ENCODE data around the gene CCDC33. TPM values are rescaled to one million over a fixed set of nuclear protein-coding genes. Genes with fewer than 3 reads are reported as not detected.

Gene CCDC33
- total RNA-seq, 1 donor from 2014 or later, result not detected

- TF ChIP-seq CTCF (IDR thresholded peaks at IDR 0.05; ENCODE audit: insufficient read depth, low read length, severe bottlenecking), result no peak
- FAIRE-seq (peak; percentile 58), DNase-seq (ENCODE audit: low read depth) (no peak)
- Histone ChIP-seq H3K36me3 (ENCODE audit: control insufficient read depth, insufficient read depth, low read length) (no peaks in the 10 kb centered on the region), H3K27me3 (ENCODE audit: control insufficient read depth, insufficient read depth, low read length) (no peaks in the 10 kb centered on the region), H3K4me3 (ENCODE audit: low read depth, low read length) (no peak overlapping the region)
These were observed 101.6 kb downstream of the CCDC33 start for GRCh38 chr15:74337607-74338211.

GRCh38 chr15:74338676-74339075 lies 102.5 kb downstream of the CCDC33 start:
- no peaks in the 10 kb centered on the region for H3K27me3 ChIP-seq (ENCODE audit: control insufficient read depth, insufficient read depth, low read length)
- no peak overlapping the region for H3K4me3 ChIP-seq (ENCODE audit: low read depth, low read length)
- no peak for DNase-seq (ENCODE audit: low read depth)
- TF ChIP-seq CTCF (IDR thresholded peaks at IDR 0.05; ENCODE audit: insufficient read depth, low read length, severe bottlenecking), result no peak
- no peaks in the 10 kb centered on the region for H3K36me3 ChIP-seq (ENCODE audit: control insufficient read depth, insufficient read depth, low read length)
- FAIRE-seq, result no peak

- no peaks in the 10 kb centered on the region for H3K27me3 ChIP-seq (ENCODE audit: control insufficient read depth, insufficient read depth, low read length)
- H3K36me3 ChIP-seq (ENCODE audit: control insufficient read depth, insufficient read depth, low read length), result no peaks in the 10 kb centered on the region
- no peak overlapping the region for H3K4me3 ChIP-seq (ENCODE audit: low read depth, low read length)
- FAIRE-seq, result no peak
- TF ChIP-seq CTCF (IDR thresholded peaks at IDR 0.05; ENCODE audit: insufficient read depth, low read length, severe bottlenecking), result no peak
- DNase-seq (ENCODE audit: low read depth), result no peak
These were observed 103.2 kb downstream of the CCDC33 start for GRCh38 chr15:74339371-74339770.

GRCh38 chr15:74340150-74340549 lies 104.0 kb downstream of the CCDC33 start:
- peak; percentile 32 for FAIRE-seq
- no peak for TF ChIP-seq CTCF (IDR thresholded peaks at IDR 0.05; ENCODE audit: insufficient read depth, low read length, severe bottlenecking)
- no peaks in the 10 kb centered on the region for H3K36me3 ChIP-seq (ENCODE audit: control insufficient read depth, insufficient read depth, low read length)
- peak; percentile 81 for DNase-seq (ENCODE audit: low read depth)
- no peaks in the 10 kb centered on the region for H3K27me3 ChIP-seq (ENCODE audit: control insufficient read depth, insufficient read depth, low read length)
- H3K4me3 ChIP-seq (ENCODE audit: low read depth, low read length), result no peak overlapping the region

GRCh38 chr15:74343127-74343796 lies 107.1 kb downstream of the CCDC33 start:
- no peak for TF ChIP-seq CTCF (IDR thresholded peaks at IDR 0.05; ENCODE audit: insufficient read depth, low read length, severe bottlenecking)
- FAIRE-seq (no peak), DNase-seq (ENCODE audit: low read depth) (no peak)
- H3K4me3 ChIP-seq (ENCODE audit: low read depth, low read length), result no peak overlapping the region
- no peaks in the 10 kb centered on the region for H3K27me3 ChIP-seq (ENCODE audit: control insufficient read depth, insufficient read depth, low read length)
- H3K36me3 ChIP-seq (ENCODE audit: control insufficient read depth, insufficient read depth, low read length), result no peaks in the 10 kb centered on the region

GRCh38 chr15:74343797-74344127 lies 107.6 kb downstream of the CCDC33 start:
- DNase-seq (ENCODE audit: low read depth) (no peak), FAIRE-seq (no peak)
- no peak for TF ChIP-seq CTCF (IDR thresholded peaks at IDR 0.05; ENCODE audit: insufficient read depth, low read length, severe bottlenecking)
- Histone ChIP-seq H3K36me3 (ENCODE audit: control insufficient read depth, insufficient read depth, low read length) (no peaks in the 10 kb centered on the region), H3K4me3 (ENCODE audit: low read depth, low read length) (no peak overlapping the region), H3K27me3 (ENCODE audit: control insufficient read depth, insufficient read depth, low read length) (no peaks in the 10 kb centered on the region)

Measured in bronchial epithelial cell (primary cell).